EL (cell line): Measurements from ENCODE around the gene DDX49.

Experiments used
- DNase-seq: peaks from one replicate; pipeline ENCODE4 v3.0.0-alpha.2; 2016

The DDX49 gene

DNA sequence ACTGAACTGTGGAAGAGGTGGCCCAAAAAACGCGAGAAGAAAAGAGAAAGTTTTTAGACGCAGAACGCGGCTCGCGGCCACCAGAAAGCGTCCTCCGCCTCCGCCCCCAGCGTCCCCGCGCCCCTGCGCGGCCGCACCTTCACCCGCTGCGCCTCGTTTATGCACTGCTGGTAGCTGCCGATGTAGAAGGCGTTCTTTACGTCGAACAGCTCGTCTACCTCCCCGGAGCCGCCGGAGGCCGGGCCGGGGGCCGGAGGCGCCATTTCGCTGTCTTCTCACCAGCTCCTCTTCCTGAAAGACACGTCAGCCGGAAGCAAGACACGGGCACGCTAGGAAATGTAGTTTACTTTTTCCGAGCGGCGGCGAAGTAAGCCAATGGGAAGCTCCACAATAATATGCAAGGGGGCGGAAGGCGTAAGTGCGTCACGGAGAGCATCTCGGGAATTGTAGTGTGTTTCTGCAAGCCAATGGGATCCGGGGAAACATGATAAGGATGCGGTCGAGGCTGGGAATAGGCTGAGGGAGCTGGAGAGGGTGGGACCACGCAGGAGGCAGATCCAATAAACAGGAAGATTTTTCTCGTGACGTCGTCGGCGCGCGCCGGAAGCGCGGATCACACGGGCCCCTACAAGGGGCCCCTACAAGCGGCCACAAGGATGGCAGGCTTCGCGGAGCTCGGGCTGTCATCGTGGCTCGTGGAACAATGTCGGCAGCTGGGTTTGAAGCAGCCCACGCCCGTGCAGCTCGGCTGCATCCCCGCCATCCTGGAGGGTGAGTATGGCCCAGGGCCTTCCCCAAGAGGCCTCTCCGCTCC lies at the start of gene DDX49, which contains the start of gene COPE:
Gene DDX49, plus strand, starts transcription at position 630 of the 814 bp plus-strand sequence. Its CDS starts 27 bp downstream, at position 657.
Gene COPE, minus strand, starts transcription at position 302 of the 814 bp plus-strand sequence. Its CDS starts 39 bp downstream, at position 263.
- peak; percentile 100 for DNase-seq

DNA sequence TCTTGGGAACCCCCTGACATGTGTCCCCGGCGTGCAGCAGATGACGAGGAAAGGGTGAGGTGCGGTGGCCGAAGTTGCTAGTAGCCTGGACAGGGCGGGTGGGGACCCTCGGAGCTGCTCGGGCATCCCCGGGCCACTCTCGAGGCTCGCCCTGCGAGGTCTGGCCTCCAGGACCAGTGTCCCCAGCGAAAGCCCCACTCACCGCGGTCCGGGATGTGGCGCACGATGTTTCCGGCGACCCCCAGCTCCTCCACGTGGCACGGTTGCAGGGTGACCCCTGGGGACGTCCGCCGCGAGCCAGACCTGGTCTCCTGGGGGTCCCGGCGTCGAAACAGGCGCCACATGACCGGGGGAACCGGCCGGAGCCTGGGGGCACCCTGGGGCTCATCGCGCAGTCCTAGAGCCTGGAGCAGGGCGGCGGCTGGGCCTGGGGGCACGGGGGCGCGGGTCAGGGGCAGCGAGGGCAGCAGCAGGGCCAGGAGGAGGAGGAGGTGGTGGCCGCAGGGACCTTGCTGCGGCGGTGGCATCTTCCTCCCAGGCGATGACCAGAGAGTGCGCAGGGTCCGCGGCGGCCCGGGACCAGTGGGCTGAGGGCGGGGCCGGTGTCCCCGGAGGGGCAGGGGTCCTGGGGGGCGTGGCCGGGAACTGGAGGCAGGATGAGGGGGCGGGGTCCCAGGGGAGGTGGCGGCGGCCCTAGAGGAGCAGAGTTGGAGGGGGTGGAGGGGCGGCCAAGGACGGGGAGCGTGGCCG lies 49.6 kb upstream of the DDX49 start:
- no peak for DNase-seq

DNA sequence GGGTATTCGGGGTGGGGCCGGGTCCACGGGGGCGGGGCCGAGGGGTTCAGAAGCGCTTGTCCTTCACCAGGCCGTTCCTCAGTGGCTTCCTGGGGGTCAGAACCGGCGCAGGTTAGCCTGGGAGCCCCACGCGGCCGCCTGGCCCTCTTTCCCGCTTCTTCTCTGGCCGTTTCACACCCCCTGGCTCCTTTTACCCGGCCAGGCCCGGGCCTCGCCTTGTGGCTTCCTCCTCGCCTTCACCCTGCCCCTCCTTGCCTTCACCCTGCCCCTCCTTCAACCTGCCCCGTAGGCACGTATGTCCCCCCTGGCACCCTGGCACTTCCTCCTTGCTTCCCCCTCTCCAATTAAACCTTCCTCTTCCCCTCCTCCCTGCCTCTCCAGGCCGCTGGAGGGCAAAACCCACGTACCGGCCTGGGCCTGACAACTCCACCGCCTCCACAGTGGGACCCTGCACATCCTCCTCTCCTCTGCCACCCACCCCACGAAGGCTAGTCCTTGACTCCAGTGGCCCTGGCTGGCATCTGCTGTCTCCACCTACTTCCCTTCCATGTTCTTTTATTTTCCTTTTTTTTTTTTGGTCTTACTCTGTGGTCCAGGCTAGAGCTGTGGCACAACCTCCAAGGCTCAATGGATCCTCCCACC lies 48.9 kb upstream of the DDX49 start:
- DNase-seq = no peak

GRCh38 chr19:18871543-18871942 lies 48.0 kb upstream of the DDX49 start:
- DNase-seq = no peak

GRCh38 chr19:18875726-18876125 lies 43.8 kb upstream of the DDX49 start:
- DNase-seq = no peak

DNA sequence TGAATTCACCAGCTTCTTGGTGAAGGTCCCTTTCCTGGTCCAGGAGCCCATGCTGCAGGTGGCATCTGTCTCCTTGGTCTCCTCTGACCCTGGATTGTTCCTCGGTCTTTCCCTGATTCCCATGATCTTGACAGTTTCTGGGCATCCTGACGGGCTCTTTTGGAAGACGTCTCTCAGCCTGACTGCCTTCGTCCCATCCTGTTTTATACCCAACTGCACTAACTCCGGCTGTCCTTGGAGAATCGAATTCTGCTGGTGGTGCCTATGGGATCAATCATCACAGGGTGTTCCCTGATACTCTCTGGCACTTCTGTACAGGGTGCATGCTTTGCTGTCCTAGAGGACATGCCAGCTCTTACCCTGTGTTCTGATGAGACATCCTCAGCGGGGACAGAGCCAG lies 42.6 kb upstream of the DDX49 start:
- no peak for DNase-seq

- DNase-seq = no peak
Observed at GRCh38 chr19:18878058-18878797, 41.3 kb upstream of the DDX49 start.

GRCh38 chr19:18878858-18879578 lies 40.5 kb upstream of the DDX49 start:
- no peak for DNase-seq

- peak; percentile 31 for DNase-seq
Observed at GRCh38 chr19:18879579-18880373, 39.7 kb upstream of the DDX49 start.

GRCh38 chr19:18881491-18881890 lies 38.0 kb upstream of the DDX49 start:
- DNase-seq = no peak

GRCh38 chr19:18883526-18884304 lies 35.8 kb upstream of the DDX49 start:
- no peak for DNase-seq

DNA sequence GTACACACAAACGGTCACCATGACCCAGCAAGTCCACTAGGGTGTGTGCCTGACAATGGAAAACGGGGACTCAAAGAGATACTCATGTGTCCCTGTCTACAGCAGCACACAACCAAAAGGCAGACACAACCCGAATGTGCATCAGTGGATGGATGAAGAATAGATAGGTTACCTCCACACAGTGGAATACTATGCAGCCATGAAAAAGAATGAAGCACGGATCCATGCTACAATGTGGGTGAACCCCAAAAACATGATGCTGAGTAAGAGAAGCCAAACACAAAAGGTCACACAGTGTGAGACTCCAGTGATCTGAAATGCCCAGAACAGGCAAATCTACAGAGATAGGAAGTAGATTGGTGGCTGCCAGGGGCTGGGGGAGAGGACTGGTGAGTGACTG lies 32.5 kb upstream of the DDX49 start:
- no peak for DNase-seq

- DNase-seq = no peak
Observed at GRCh38 chr19:18889949-18890745, 29.4 kb upstream of the DDX49 start.

- DNase-seq = no peak
Observed at GRCh38 chr19:18893587-18894253, 25.8 kb upstream of the DDX49 start.

- DNase-seq = no peak
Observed at GRCh38 chr19:18894254-18895037, 25.1 kb upstream of the DDX49 start.

DNA sequence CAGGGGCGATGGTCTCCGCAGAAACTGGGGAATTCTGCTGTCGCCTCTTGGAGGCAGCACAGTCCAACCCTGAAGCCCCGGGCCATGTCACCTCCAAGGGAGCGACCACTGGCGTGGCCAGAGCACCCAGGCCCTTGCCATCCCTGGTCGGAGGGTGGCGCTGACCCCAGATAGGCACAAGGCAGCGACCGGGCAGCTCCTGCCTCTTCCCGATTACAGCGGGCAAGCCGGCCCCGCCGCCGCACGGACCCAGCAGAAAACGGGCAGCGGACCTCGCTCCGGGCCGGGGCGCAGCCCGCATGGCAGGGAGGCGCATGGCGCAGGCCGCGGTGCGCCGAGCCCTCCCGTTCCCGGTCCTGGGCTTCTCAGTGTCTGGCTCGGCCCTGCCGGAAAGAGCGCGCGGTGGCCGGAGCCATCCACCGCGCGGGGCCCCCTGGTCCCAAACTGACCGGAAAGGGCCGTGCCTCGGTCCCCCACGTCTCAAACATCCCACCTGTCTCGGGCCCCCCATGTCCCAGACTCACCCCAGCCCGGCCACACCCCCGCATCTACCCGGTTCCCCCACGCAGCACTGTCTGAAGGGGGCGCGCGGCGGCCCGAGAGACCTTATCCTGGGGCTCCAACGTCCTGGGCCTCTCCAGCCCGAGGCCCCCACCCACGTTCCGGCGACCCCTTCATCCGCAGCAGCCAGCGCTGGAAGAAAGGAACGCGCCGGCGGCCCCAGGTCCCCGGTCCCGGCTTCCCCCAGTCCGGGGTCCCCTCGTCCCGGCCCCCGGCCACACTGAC lies 24.3 kb upstream of the DDX49 start:
- peak; percentile 63 for DNase-seq

GRCh38 chr19:18895824-18896341 lies 23.6 kb upstream of the DDX49 start, which contains the start of gene CERS1:
TSS of gene CERS1 (minus strand) at chr19:18896158. CDS start at chr19:18896072, 86 bp downstream.
- peak; percentile 27 for DNase-seq
